H9 (cell line): ENCODE data around the gene HELT. TPM values are rescaled to one million over a fixed set of nuclear protein-coding genes. Genes with fewer than 3 reads are reported as not detected.

Experiments
- DNase-seq: peaks from one replicate; pipeline ENCODE4 v3.0.0-alpha.2; 2017
- H2AFZ ChIP-seq: one replicate; pipeline ENCODE4 v1.6.1; 2013; ENCODE audit warnings: mild to moderate bottlenecking, low read length, control low read depth, moderate library complexity
- H2AK5ac ChIP-seq: 2 replicates; pipeline ENCODE4 v1.6.1; 2013; ENCODE audit warnings: low read length, control low read depth, mixed read lengths; ENCODE audit not compliant: insufficient read length
- H2BK120ac ChIP-seq: one replicate; pipeline ENCODE4 v1.6.1; 2013; ENCODE audit warnings: low read depth, mild to moderate bottlenecking, low read length, control low read depth, inconsistent platforms; ENCODE audit not compliant: poor library complexity, severe bottlenecking
- H2BK12ac ChIP-seq: 2 replicates; pipeline ENCODE4 v1.6.1; 2013; ENCODE audit warnings: low read length, control low read depth, mixed read lengths, low read depth; ENCODE audit not compliant: insufficient read length
- H2BK15ac ChIP-seq: 2 replicates; pipeline ENCODE4 v1.6.1; 2013; ENCODE audit warnings: low read depth, low read length, control low read depth
- H2BK20ac ChIP-seq: one replicate; pipeline ENCODE4 v1.6.1; 2013; ENCODE audit warnings: low read depth, mild to moderate bottlenecking, low read length, control low read depth, inconsistent platforms; ENCODE audit not compliant: poor library complexity, severe bottlenecking
- H2BK5ac ChIP-seq: 2 replicates; pipeline ENCODE4 v1.6.1; 2013; ENCODE audit warnings: low read length, control low read depth, mixed read lengths; ENCODE audit not compliant: insufficient read length
- H3K14ac ChIP-seq: 2 replicates; pipeline ENCODE4 v1.6.1; 2013; ENCODE audit warnings: low read length, control low read depth; ENCODE audit not compliant: insufficient read depth
- H3K18ac ChIP-seq: 2 replicates; pipeline ENCODE4 v1.6.1; 2013; ENCODE audit warnings: low read depth, mild to moderate bottlenecking, mixed read lengths, low read length, control low read depth; ENCODE audit not compliant: insufficient read length
- H3K23ac ChIP-seq: 2 replicates; pipeline ENCODE4 v1.6.1; 2013; ENCODE audit warnings: low read length, control low read depth, mixed read lengths, low read depth; ENCODE audit not compliant: insufficient read length
- H3K23me2 ChIP-seq: 2 replicates; pipeline ENCODE4 v1.6.1; 2013; ENCODE audit warnings: low read depth, mild to moderate bottlenecking, mixed read lengths, low read length, control low read depth; ENCODE audit not compliant: insufficient read length, poor library complexity, severe bottlenecking
- H3K27ac ChIP-seq: 2 replicates; pipeline ENCODE4 v1.5.1; 2013; ENCODE audit warnings: low read length, control low read depth, mixed read lengths, low read depth; ENCODE audit not compliant: insufficient read length
- H3K27me3 ChIP-seq: 2 replicates; pipeline ENCODE4 v1.6.1; 2013; ENCODE audit warnings: low read length, control low read depth, inconsistent platforms; ENCODE audit not compliant: insufficient read depth
- H3K4ac ChIP-seq: 2 replicates; pipeline ENCODE4 v1.6.1; 2013; ENCODE audit warnings: low read depth, mild to moderate bottlenecking, control low read depth, inconsistent platforms, low read length, moderate library complexity
- H3K4me1 ChIP-seq: 2 replicates; pipeline ENCODE4 v1.6.1; 2013; ENCODE audit warnings: low read length, control low read depth, inconsistent platforms; ENCODE audit not compliant: insufficient read depth
- H3K4me2 ChIP-seq: 2 replicates; pipeline ENCODE4 v1.6.1; 2013; ENCODE audit warnings: low read length, control low read depth, mixed read lengths; ENCODE audit not compliant: insufficient read length, insufficient read depth
- H3K56ac ChIP-seq: 2 replicates; pipeline ENCODE4 v1.6.1; 2013; ENCODE audit warnings: low read depth, mild to moderate bottlenecking, mixed read lengths, low read length, control low read depth; ENCODE audit not compliant: insufficient read length
- H3K79me1 ChIP-seq: 2 replicates; pipeline ENCODE4 v1.6.1; 2013; ENCODE audit warnings: low read depth, mild to moderate bottlenecking, moderate library complexity, low read length, control low read depth, inconsistent platforms; ENCODE audit not compliant: insufficient read depth, poor library complexity, severe bottlenecking
- H3K79me2 ChIP-seq: 2 replicates; pipeline ENCODE4 v1.6.1; 2013; ENCODE audit warnings: low read length, control low read depth, inconsistent platforms; ENCODE audit not compliant: insufficient read depth
- H3K9ac ChIP-seq: 2 replicates; pipeline ENCODE4 v1.6.1; 2013; ENCODE audit warnings: low read length, control low read depth, mixed read lengths; ENCODE audit not compliant: insufficient read length; ENCODE audit errors: extremely low read depth
- H3K9me3 ChIP-seq: one replicate; pipeline ENCODE4 v1.6.1; 2013; ENCODE audit warnings: low read depth, low read length, inconsistent platforms; ENCODE audit not compliant: control insufficient read depth
- H3T11ph ChIP-seq: one replicate; pipeline ENCODE4 v1.6.1; 2013; ENCODE audit warnings: mild to moderate bottlenecking, low read length, control low read depth, inconsistent platforms
- H4K20me1 ChIP-seq: one replicate; pipeline ENCODE4 v1.6.1; 2013; ENCODE audit not compliant: control insufficient read depth, insufficient read length, insufficient read depth
- H4K5ac ChIP-seq: 2 replicates; pipeline ENCODE4 v1.6.1; 2013; ENCODE audit warnings: low read depth, mild to moderate bottlenecking, mixed read lengths, low read length, control low read depth; ENCODE audit not compliant: insufficient read length
- H4K8ac ChIP-seq: replicated peaks from 2 replicates; pipeline ENCODE4 v1.6.1; 2013; ENCODE audit warnings: low read length, control low read depth, mixed read lengths, low read depth; ENCODE audit not compliant: insufficient read length
- H4K91ac ChIP-seq: 2 replicates; pipeline ENCODE4 v1.6.1; 2013; ENCODE audit warnings: low read depth, mild to moderate bottlenecking, moderate library complexity, mixed read lengths, low read length, control low read depth; ENCODE audit not compliant: insufficient read length
- H3K27ac Mint-ChIP-seq, 3 experiments: 2 replicates in 2 of 3; 3 replicates in 1 of 3; pipeline ENCODE4 v1.8.0; 2020 to 2021; ENCODE audit warnings: mixed read lengths in 3 of 3, mild to moderate bottlenecking in 1 of 3, moderate library complexity in 1 of 3
- H3K27me3 Mint-ChIP-seq: 2 replicates; pipeline ENCODE4 v1.8.0; 2021; ENCODE audit warnings: low read depth, mild to moderate bottlenecking, moderate library complexity, mixed read lengths
- H3K36me3 Mint-ChIP-seq, 3 experiments: 2 replicates in 2 of 3; 3 replicates in 1 of 3; pipeline ENCODE4 v1.8.0; 2020 to 2021; ENCODE audit warnings: low read depth in 3 of 3, mixed read lengths in 3 of 3; ENCODE audit not compliant: insufficient read depth in 1 of 3
- H3K4me1 Mint-ChIP-seq, 2 experiments: 2 replicates each; pipeline ENCODE4 v1.8.0; 2020; ENCODE audit warnings: mixed read lengths in 2 of 2
- H3K4me3 Mint-ChIP-seq, 2 experiments: 2 replicates in 1 of 2; 3 replicates in 1 of 2; pipeline ENCODE4 v1.8.0; 2020 to 2021; ENCODE audit warnings: mild to moderate bottlenecking in 2 of 2, mixed read lengths in 2 of 2, moderate library complexity in 1 of 2
- H3K9me3 Mint-ChIP-seq, 2 experiments: 2 replicates in 1 of 2; 3 replicates in 1 of 2; pipeline ENCODE4 v1.8.0; 2020; ENCODE audit warnings: mild to moderate bottlenecking in 2 of 2, mixed read lengths in 2 of 2, moderate library complexity in 1 of 2
- CTCF ChIP-seq: fragments of 200-600 bp; sonication (generic); conservative IDR thresholded peaks from 3 replicates; pipeline ENCODE4 v1.8.0; 2021; ENCODE audit warnings: antibody characterized with exemption, mild to moderate bottlenecking
- WGBS: extraction: QIAGEN DNeasy Blood & Tissue Kit; methylation state at CpG from one replicate; pipeline ENCODE4 v1.1.7; 2013; ENCODE audit warnings: missing lambda C conversion rate, low lambda C conversion rate, mixed read lengths; ENCODE audit not compliant: insufficient read length; ENCODE audit errors: extremely low coverage; 5-methylcytosine and 5-hydroxymethylcytosine counted together
- total RNA-seq: library from RNA; stranded (reverse); gene quantifications from 2 replicates; pipeline ENCODE4 v1.2.1, GENCODE V29; 2021

Gene HELT
- total RNA-seq, 1 experiment from 2014 or later, result not detected

GRCh38 chr4:185036019-185036418, 17.7 kb downstream of the HELT start:
- Histone ChIP-seq H3K4me1 (no peaks in the 10 kb centered on the region), H2BK120ac (no peak overlapping the region), H3K27me3 (no peaks in the 10 kb centered on the region; the same call in 1 of the 2 replicates), H2BK15ac (no peak overlapping the region), H3K79me2 (no peaks in the 10 kb centered on the region), H4K20me1 (no peaks in the 10 kb centered on the region), H3K56ac (no peak overlapping the region), H3K9ac (no peak overlapping the region), H3K27ac (no peak overlapping the region), H3K23ac (no peak overlapping the region), H3T11ph (no peak overlapping the region), H3K79me1 (no peaks in the 10 kb centered on the region), H3K9me3 (no peaks in the 10 kb centered on the region), H4K91ac (no peak overlapping the region), H4K5ac (no peak overlapping the region), H2AFZ (no peak overlapping the region), H3K14ac (no peak overlapping the region), H2BK12ac (no peak overlapping the region), H3K4me2 (no peak overlapping the region), H2BK5ac (no peak overlapping the region), H3K23me2 (no peaks in the 10 kb centered on the region), H4K8ac (no peak overlapping the region), H2BK20ac (no peak overlapping the region), H3K4ac (no peak overlapping the region), H3K18ac (no peak overlapping the region), H2AK5ac (no peak overlapping the region)
- H3K4me1 Mint-ChIP-seq, result peaks cover 8 to 14% of the 10 kb centered on the region in 2 experiments
- no peak for DNase-seq
- H3K27ac Mint-ChIP-seq, result no peak overlapping the region
- WGBS, result no CpG with 5 or more reads among the region's 6 CpGs
- peaks cover 3 to 5% of the 10 kb centered on the region in 2 experiments for H3K9me3 Mint-ChIP-seq
- H3K27me3 Mint-ChIP-seq, result peaks cover 31% of the 10 kb centered on the region
- TF ChIP-seq CTCF, result no peak
- 0 out of 7 replicates have a peak, but pooled peaks cover 0 to 5% (median 0%) of the 10 kb centered on the region in 3 experiments for H3K36me3 Mint-ChIP-seq
- no peak overlapping the region for H3K4me3 Mint-ChIP-seq
